NCI-H187 treated with DMSO at 0.1 percent for 48 hours (cell line): ENCODE results near the gene MAD2L2.

ENCODE experiments used
- DNase-seq: peaks from one replicate; lab custom pipeline; 2025; lab: John Stamatoyannopoulos, UW

Gene MAD2L2

DNA sequence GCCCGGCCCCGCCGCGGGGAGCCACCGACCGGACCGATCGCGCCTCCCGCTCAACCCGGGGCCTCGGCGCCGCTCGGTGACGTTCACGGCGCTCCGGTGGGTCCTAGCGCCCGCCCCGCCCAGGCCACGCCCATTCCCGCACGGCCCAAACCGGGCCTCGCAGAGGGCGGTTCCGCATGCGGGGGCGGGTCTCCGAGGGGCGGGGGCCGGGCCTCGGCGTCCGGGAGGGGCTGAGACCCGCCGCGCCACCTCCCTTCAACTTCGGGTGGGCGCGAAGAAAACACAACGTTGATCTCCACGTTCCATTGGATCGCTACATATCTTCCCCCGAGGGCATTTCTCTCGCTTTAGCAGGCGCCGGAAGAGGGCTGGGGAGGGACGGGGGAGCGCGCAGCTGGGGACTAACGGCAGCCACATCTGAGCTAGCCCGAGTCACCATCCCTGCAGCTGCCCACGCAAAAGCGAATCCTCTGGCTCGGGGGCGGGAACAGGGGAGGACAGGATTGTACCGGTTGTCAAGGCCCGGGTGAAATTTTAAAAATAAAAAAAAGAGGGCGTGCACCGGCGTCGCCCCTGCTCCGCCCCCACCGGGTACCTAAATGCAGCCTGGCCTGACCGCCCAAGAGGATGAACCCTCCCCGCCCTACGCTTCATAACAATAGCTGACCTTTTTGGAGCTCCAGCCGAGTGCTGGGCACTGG, at the start of gene MAD2L2:
MAD2L2 (minus strand) TSS at position 78 of the 701 bp plus-strand sequence. CDS start 547 bp downstream, outside the sequence.
- DNase-seq: no peak

DNA sequence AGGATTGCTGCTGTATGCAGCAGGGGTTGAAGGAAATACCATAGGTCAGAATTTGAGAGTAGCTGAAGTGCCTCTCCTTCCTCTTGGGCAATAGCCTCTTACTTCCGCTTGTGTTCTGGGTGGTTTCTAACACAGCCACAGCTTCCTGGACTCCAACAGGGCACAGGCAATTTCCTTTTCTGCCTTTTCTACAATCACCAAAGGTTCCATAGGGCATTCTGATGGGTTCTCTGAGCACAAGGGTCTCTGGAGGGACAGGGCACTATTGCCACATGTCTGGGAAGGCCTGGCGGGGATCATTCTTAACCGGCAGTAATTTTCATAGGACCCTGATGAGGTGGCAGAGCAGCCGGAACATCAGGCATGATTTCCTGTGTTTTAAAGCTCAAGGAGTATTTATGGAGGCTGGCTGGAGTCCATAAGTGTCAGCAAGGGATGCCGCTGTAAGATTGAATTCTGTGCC, 49.5 kb upstream of the MAD2L2 start:
- no peak for DNase-seq

DNA sequence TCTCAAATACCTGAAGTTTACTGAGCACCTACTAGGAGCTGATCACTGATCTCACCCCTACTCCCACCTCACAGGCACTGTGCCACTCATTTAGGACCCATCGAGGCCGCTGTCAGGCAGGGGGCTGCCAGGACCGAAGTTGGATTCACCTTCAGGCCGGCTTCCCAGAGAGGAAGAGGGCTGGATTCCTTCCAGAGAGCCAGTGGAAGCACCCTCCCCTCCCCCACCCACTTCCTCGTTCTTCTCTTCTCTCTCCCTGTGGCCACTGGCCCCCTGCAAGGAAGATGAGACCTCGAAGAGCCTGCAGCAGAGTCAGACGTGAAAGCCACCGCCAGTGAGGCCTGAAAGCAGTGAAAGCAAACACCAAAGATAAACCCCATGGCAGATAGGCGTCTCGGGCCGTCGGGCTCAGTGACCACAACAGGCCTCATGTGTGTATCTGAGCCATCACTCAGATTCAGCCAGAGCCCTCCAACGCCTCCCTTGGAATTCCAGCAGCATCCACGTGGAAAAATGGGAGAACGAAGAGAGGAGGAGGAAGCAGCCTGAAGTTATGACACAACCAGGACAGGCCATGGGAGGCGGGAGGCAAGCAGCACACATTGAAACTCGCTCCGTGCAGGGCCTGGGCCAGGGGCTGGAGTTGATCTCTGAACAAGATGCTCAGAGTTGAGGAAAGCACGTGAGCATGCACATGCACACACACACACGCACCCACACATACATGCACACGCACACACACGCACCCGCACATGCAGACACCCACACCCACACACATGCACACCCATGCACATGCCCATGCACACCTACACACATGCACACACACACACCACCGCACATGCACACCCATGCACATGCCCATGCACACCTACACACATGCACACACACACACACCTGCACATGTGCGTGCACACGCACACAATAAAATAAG, 48.8 kb upstream of the MAD2L2 start:
- no peak for DNase-seq

DNA sequence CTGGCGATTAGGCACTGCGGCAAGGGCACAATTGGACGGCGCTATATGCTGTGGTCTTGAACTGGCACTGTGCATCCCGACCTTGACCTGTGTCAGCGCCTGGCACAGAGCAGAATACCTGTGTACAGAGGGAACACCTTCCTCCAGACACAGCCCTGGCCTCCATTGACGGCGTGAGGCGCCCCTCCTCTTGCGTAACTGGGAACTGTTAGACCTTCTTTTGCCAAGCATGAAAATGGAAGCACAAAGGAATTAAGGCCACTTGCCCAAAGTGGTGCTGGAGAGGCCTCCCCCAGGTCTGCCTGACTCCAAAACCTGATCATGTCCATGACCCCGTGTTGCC, 48.2 kb upstream of the MAD2L2 start:
- DNase-seq: no peak

DNA sequence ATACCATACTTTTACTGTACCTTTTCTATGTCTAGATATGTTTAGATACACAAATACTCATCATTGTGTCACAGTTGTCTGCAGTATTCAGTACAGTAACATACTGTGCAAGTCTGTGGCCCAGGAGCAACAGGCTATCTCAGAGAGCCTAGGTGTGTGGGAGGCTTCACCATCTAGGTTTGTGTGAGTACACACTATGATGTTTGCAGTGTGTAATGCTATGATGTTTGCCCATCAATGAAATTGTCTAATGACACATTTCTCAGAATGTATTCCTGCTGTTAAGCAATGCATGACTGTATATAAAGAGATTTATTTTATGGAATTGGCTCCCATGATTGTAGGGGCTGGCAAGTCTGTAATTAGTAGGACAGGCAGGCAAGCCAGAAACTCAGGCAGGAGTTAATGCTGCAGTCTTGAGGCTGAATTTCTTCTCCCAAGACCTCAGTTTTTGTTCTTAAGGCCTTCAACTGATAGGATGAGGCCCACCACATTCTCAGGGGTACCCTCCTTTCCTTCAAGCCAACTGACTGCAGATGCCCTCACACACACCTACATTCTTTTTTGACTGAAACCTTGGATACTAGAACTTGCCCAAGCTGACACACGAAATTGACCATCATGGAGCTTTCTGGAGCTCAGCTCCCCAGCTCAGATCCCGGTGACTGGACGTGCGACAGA, 47.3 kb upstream of the MAD2L2 start:
- no peak for DNase-seq

DNA sequence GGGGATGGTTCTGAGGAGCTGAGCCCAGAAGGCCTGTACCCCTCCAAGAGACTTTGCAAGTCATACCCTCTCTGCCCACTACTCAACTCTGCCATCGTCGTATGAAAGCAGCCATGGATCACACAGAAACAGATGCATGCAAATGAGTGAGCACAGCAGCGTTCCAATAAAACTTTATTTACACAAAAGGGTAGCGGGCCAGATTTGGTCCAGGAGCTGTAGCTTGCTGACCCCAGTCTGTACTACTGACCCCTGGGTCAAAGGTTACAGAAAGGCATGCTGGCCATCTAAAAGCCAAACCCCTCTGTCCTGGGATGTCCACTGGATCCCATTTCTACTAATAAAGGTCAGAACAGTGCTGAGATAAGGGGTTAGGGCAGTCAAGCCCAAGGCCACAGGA, 46.2 kb upstream of the MAD2L2 start:
- DNase-seq: no peak

DNA sequence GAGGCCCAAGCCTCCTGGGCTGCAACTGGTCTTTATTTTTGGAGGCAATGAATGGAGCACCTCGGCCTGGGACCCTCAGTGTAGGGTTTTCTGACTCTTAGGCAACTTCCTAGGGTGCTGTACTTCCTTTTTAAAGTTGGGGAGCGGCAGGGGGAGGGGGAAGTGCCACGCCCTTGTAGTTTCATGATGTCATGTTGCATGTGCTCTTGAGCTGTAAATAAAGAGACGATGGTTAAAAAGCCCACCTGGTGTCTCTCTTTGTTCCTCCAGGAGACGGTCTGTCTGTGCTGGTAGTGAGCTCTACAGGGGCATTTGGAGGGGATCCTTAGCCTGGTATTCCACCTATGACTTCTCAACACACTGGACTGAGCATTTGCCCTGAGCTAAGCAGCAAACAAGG, 44.7 kb upstream of the MAD2L2 start:
- DNase-seq: no peak

DNA sequence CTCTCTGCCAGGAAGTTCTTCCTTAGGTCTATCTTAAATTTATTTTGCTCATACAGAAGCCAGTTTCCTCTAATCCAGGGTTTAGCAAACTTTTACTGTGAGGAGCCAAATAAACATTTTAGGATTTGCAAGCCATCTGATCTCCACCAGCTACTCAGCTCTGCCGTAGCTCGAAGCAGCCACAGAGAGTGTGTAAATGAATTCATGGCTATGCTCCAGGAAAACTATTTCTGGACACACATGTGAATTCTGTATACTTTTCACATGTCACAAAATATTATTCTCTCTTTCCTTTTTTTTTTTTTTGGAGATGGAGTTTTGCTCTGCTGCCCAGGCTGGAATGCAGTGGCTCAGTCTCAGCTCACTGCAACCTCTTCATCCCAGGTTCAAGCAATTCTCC, 41.6 kb upstream of the MAD2L2 start:
- no peak for DNase-seq

DNA sequence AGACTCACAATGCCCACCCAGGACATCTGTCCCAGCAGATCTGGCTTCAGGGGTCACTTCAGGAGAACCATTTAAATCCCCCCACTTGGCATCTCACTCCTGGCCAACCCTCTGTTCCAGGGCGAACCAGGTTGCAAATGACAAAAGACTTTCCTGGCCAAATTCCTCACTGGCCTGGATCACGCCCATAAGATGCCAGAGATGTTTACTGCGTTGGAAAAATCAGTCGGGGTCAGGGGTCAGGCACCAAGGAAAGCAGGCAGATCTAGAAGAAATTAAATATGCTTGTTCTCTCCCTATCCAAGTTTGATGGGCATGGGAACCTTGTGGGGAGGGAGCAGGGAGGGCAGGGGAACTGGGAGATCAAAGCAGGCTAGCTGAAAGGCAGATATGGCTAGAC, 40.4 kb upstream of the MAD2L2 start:
- DNase-seq: no peak

DNA sequence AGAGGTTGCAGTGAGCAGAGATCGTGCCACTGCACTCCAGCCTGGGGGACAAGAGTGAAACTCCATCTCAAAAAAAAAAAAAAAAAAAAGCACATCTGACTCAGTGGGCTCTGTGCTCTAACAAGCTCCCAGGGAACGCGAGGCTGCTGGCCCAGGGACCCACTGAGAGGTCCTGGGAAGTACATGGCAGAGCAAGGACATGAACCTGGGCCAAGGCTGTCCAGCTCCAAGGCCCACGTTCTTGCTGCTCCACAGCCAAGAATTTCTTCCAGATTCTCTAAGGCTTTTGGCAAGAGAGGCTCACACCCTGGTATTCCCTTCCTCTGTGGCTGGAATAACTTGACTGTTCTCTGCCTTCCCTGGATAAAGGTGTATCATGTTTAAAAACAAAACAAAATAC, 39.6 kb upstream of the MAD2L2 start:
- no peak for DNase-seq

DNA sequence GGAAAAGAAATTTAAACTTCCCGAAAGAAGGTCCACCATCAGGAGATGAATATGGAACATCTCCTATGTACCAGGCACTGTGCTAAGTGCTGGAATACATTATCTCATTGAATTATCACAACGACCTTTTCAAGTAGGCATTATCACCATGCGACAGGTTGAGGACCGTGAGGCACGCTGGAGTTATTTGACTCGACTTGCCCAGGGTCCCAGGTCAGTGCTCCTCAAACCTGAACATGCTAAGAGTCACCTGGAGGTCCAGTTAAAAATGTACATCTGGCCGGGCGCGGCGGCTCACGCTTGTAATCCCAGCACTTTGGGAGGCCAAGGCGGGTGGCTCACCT, 39.1 kb upstream of the MAD2L2 start:
- no peak for DNase-seq

DNA sequence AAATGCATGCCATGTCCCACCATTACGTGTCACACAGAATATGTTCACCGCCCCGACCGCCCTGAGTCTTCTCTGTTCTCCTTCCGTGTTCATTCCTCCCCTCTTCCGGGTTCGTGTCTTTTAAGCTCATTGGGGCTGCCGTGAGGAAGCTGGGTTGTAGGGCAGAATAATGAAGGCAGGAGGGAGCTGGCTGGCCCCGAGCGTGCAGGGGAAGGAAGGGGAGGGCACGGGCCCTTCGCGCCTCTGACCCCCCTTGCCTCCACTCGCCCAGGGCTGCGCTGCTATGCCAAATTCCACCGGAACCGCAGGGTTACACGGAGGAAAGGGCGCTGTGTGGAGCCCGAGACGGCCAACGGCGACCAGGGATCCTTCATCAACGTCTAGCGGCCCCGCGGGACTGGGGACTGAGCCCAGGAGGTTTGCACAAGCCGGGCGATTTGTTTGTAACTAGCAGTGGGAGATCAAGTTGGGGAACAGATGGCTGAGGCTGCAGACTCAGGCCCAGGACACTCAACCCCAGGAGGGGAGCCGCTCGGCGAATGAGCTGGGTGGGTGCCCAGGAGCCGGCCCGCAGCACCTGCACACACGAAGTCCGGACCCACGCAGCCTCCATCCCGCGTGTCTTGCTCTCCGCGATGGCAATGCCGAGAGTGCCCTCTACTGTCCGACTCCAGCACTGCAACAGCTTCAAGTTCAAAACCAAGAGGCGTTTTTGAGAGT, 38.5 kb upstream of the MAD2L2 start:
- DNase-seq: no peak

DNA sequence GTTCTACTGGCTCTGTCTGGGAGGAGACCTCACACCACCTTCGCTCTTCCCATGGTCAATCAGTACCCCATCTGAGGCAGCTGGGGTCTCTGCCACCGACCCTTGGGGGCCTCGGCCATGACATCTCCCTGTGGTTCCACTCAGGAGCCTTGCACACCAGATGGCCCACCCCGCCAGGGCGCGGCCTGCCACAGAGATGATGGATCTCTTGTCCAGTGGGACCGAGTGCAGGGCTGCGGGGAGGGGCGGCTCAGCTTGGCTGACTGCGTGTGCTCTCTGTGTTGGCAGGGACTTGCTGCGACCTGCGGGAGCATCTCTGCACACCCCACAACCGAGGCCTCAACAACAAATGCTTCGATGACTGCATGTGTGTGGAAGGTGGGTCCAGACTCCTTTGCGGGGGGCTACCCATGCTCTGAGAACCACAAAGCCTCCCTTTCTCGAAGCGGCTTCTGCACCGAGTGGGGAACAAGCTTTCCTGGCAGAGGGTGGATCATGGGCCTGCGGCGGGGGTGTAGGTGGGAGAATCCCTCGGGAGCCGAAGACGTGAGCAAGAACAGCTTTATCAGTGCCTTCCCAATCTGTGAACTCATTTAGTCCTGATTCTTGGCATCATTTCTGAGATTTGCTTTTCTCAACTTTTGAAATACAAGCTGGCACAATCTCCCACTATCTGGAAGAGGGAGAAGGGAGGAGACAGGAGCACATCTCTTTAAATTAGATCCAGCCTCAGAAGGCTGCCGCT, 34.1 kb upstream of the MAD2L2 start:
- no peak for DNase-seq

DNA sequence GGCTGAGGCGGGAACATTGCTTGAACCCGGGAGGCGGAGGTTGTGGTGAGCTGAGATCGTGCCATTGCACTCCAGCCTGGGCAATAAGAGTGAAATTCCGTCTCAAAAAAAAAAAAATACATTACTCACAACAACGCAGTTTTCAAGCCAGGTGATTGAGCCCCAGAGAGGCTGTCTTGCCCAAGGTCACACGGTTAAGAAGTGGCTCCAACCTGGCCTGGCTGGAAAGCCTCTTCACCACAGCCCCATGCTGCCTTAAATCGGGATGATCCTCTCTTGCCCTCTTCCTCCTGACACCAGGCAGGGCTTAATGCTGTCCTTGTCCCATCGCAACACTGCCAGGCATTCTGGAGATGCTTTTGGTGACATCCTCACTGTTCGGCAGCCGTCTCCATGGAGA, 32.1 kb upstream of the MAD2L2 start:
- DNase-seq: no peak

DNA sequence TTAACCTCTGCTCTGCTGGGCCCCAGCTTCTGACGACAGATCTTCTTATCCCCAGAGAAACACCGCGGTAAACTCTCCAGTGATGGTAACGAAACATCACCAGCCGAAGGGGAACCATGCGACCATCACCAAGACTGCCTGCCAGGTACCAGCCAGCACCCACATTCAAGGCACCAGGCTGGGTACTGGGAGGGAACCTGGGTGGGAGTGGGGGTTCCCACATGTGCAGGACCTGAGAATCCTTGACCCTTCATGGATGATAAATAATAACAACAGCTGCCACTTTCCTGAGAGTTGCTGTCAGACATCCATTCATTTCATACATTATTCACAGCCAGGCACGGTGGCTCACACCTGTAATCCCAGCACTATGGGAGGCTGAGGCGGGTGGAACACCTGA, 31.3 kb upstream of the MAD2L2 start:
- no peak for DNase-seq

DNA sequence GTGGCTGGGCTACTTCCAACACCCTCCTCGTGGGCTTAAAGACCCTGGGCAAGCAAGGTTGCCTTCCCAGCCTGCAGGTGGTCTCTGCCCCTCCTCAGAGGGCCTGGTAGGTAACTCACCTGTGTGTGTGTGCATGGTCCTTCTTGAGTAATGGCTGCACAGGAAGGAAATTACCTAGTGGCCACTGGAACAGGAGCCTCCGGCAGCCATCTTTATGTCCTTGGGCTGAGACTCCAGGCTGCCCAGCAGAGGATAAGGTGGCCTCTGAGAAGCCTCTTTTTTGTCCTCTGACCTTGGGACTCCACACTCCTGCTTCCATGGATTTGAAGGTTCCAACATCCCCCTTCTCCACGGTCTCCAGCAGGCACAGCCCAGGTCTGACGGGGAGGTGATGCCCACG, 30.5 kb upstream of the MAD2L2 start:
- no peak for DNase-seq

DNA sequence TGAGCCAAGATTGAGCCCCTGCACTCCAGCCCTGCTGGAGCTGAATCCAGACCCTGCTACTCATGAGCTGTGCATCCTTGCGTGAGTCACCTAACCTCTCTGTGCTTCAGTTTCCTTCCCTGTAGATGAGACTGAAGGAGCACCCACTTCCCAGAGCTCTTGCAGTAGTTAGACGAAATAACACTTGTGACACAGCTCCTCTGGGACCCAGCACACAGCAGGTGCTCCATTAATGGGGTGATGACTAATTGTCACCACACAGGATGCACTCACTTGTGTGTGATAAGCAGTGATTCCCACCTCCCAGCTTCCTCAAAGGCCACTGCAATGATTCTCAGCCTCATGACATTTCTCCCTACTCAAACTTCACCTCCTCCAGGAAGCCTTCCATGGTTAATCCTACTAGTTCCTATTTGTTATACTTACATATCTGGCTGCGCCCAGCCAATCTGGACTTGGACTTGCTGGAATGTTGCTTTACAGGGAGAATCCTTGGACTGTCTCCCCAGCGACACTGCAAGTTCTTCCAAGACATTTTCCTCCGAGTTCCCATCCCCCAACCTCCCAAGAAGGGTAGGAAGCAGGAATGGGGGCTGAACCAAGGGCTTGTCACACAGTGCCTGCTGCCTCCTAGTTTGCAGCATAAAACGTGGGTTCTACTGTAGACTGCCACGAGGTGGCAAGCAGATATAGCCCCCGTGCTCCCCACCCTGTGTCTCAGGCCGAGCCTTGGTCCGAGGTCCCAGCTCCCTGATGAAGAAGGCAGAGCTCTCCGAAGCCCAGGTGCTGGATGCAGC, 27.8 kb upstream of the MAD2L2 start:
- DNase-seq: no peak

DNA sequence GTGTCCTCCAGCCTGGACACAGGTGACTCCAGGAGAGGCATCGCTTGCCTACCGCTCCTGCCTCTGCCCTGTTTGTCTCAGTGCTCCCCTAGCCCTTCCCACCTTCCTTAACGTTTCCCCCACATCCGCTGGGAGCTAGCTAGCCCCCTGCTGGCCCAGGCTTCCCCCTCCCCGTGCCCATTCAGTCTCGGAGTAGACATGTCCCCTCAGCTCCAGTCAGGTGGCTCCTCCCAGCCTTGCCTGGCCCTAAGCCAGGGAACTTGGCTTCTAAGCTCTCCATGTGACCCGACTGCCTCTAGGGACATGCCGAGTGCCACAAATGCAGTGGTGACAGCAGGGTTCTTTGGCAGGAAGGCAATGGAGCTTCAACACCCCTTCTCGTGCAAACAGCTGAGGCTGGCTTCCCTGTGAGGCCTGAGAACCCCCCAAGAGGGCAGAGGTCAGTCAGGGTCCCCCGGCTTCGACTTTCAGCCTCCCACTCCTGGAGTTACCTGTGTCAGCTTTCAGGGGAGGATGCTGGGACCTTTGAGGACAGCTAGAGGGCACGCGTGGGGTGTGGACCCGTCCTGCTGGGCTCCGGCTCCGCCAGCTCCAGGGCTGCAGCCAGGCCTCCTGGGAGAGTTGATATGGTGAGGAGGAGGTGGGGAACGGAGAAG, 26.8 kb upstream of the MAD2L2 start:
- DNase-seq: peak; percentile 43

DNA sequence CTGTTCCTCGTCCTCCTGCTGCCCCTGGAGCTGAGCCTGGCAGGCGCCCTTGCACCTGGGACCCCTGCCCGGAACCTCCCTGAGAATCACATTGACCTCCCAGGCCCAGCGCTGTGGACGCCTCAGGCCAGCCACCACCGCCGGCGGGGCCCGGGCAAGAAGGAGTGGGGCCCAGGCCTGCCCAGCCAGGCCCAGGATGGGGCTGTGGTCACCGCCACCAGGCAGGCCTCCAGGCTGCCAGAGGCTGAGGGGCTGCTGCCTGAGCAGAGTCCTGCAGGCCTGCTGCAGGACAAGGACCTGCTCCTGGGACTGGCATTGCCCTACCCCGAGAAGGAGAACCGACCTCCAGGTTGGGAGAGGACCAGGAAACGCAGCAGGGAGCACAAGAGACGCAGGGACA, 25.3 kb upstream of the MAD2L2 start:
- DNase-seq: no peak

DNA sequence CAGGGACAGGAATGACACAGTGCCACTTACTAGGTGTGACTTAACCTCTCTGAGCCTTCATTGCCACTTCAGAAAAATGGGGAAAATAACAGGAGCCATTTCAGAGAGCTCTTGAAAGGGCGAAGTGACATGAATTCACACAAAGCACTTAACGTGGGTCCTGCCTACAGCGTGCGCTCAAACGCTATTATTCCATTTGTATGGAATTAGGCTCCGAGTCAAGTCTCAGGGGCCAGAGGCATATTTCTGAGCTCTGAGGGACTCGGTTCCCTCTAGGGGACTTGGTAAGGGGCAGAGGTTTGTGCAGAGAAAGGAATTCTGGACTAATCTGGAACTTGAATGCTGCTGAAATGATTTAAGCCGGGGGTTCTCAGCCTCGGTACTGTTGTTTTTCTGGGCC, 24.6 kb upstream of the MAD2L2 start:
- DNase-seq: no peak
